ENCODE measurements around the gene ADM2.

- no peak for TF ChIP-seq POLR2A (IDR thresholded peaks at IDR 0.05)
- TF ChIP-seq CTCF (IDR thresholded peaks at IDR 0.05 in 4 of 5, conservative IDR thresholded peaks at IDR 0.05 in 1 of 5): peak in 3 of 5 experiments; percentile 27 to 49 (median 36)
Observed at GRCh38 chr22:50498322-50498890, 17.1 kb downstream of the ADM2 start.
